Brain microvascular endothelial cell (primary cell): ENCODE data around the gene MRM3.

Experiments
- DNase-seq: peaks from one replicate; pipeline ENCODE4 v3.0.0-alpha.2; 2020
- H3K27ac ChIP-seq: fragments of 250-450 bp; sonication (Bioruptor Pico); 2 replicates; pipeline ENCODE4 v1.5.1; 2020; ENCODE audit warnings: mild to moderate bottlenecking, moderate library complexity
- H3K27me3 ChIP-seq: fragments of 250-450 bp; sonication (Bioruptor Pico); replicated peaks from 2 replicates; pipeline ENCODE4 v1.5.1; 2020; ENCODE audit warnings: mild to moderate bottlenecking
- H3K36me3 ChIP-seq: fragments of 250-450 bp; sonication (Bioruptor Pico); replicated peaks from 2 replicates; pipeline ENCODE4 v1.5.1; 2020; ENCODE audit warnings: mild to moderate bottlenecking
- H3K4me3 ChIP-seq: 2 replicates; pipeline ENCODE4 v1.5.1; 2011; ENCODE audit warnings: low read depth, mild to moderate bottlenecking, control low read depth, low read length, moderate library complexity
- in situ Hi-C: cut with HindIII; loops from 2 replicates; pipeline ENCODE4 v1.10.0; 2017; ENCODE audit warnings: low sequenced_read_pairs, low pct_ligation_motif_present
- TF ChIP-seq, protein P1 (sequence below): IDR thresholded peaks from 2 replicates; pipeline ENCODE4 v1.5.1; 2011; ENCODE audit warnings: low read depth, mild to moderate bottlenecking, moderate library complexity, low read length, control low read depth, inconsistent platforms; ENCODE audit errors: missing control alignments

MRM3 gene

DNA sequence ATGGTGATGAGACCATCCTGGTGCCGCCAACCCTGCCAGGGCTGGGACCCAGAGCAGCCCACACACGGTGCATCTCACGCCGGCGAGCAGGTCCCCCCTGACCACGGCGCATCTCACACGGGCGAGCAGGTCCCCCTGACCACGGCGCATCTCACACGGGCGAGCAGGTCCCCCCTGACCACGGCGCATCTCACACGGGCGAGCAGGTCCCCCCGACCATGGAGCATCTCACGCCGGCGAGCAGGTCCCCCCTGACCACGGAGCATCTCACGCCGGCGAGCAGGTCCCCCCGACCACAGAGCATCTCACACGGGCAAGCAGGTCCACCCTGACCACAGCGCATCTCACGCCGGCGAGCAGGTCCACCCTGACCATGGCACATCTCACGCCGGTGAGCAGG, 59.2 kb downstream of the MRM3 start:
- H3K4me3 ChIP-seq = no peak overlapping the region
- no peak for DNase-seq
- peaks cover 3% of the 10 kb centered on the region for H3K27me3 ChIP-seq
- H3K36me3 ChIP-seq = no peaks in the 10 kb centered on the region
- in situ Hi-C loops = no loop called here
- no peak overlapping the region for H3K27ac ChIP-seq
- TF ChIP-seq, protein P1, sequence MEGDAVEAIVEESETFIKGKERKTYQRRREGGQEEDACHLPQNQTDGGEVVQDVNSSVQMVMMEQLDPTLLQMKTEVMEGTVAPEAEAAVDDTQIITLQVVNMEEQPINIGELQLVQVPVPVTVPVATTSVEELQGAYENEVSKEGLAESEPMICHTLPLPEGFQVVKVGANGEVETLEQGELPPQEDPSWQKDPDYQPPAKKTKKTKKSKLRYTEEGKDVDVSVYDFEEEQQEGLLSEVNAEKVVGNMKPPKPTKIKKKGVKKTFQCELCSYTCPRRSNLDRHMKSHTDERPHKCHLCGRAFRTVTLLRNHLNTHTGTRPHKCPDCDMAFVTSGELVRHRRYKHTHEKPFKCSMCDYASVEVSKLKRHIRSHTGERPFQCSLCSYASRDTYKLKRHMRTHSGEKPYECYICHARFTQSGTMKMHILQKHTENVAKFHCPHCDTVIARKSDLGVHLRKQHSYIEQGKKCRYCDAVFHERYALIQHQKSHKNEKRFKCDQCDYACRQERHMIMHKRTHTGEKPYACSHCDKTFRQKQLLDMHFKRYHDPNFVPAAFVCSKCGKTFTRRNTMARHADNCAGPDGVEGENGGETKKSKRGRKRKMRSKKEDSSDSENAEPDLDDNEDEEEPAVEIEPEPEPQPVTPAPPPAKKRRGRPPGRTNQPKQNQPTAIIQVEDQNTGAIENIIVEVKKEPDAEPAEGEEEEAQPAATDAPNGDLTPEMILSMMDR = no peak
